ENCODE results near the gene XBP1.

XBP1 gene

DNA sequence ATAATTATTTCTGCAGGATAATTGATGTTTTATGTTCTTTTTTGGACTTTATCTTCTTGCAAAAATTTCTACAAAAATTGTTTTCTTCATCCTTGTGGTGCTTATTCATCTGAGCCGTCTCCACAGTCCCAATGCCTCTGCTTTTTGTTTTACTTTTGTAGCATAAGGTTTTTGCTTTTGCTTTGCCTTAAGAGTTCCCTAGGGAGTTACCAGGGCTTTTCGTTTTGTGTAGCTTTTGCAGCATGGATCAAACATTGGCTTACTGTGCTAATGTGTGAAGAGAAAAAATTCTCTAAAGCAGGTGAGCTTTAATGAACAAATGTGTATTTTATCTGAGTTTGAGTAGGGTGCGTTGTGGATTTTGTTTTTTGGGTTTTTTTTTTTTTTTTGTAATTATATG, 11.8 kb downstream of the XBP1 start:
- TF ChIP-seq MAX (IDR thresholded peaks at IDR 0.05; ENCODE audit: low read depth, low read length): no peak
- TF ChIP-seq MYC (IDR thresholded peaks at IDR 0.05; ENCODE audit: low read depth, low read length): no peak
- TF ChIP-seq, protein P1, sequence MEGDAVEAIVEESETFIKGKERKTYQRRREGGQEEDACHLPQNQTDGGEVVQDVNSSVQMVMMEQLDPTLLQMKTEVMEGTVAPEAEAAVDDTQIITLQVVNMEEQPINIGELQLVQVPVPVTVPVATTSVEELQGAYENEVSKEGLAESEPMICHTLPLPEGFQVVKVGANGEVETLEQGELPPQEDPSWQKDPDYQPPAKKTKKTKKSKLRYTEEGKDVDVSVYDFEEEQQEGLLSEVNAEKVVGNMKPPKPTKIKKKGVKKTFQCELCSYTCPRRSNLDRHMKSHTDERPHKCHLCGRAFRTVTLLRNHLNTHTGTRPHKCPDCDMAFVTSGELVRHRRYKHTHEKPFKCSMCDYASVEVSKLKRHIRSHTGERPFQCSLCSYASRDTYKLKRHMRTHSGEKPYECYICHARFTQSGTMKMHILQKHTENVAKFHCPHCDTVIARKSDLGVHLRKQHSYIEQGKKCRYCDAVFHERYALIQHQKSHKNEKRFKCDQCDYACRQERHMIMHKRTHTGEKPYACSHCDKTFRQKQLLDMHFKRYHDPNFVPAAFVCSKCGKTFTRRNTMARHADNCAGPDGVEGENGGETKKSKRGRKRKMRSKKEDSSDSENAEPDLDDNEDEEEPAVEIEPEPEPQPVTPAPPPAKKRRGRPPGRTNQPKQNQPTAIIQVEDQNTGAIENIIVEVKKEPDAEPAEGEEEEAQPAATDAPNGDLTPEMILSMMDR (IDR thresholded peaks at IDR 0.05; ENCODE audit: low read depth, low read length): no peak
- TF ChIP-seq POLR2A (IDR thresholded peaks at IDR 0.05; ENCODE audit: extremely low read depth, insufficient read length): no peak
- H3K4me3 ChIP-seq (ENCODE audit: low read depth, low read length): no peak overlapping the region
- DNase-seq (ENCODE audit: low read depth): no peak

- H3K4me3 ChIP-seq (ENCODE audit: low read depth, low read length): no peak overlapping the region
- DNase-seq (ENCODE audit: low read depth): no peak
- no peak for TF ChIP-seq MAX (IDR thresholded peaks at IDR 0.05; ENCODE audit: low read depth, low read length)
- TF ChIP-seq, protein P1 (IDR thresholded peaks at IDR 0.05; ENCODE audit: low read depth, low read length): no peak
- TF ChIP-seq MYC (IDR thresholded peaks at IDR 0.05; ENCODE audit: low read depth, low read length): no peak
- TF ChIP-seq POLR2A (IDR thresholded peaks at IDR 0.05; ENCODE audit: extremely low read depth, insufficient read length): no peak
Observed at GRCh38 chr22:28783786-28784671, 16.3 kb downstream of the XBP1 start.

DNA sequence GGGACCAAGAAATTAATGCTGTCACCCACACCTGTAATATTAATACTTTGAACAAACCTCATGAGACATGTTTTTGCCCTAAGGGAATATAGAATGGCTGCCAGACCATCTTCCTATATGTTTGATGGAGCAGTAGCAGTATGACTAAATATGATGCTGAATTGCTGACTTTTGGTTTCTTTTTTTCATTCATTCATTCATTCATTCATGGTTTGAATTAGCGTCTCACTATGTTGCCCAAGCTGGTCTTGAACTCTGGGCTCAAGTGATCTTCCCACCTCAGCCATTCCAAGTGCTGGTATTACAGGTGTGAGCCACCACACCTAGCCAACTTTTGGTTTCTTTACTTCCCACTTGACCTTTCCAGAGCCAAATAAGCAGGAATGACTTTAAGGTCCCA, 20.1 kb downstream of the XBP1 start:
- TF ChIP-seq MYC (IDR thresholded peaks at IDR 0.05; ENCODE audit: low read depth, low read length) (no peak), MAX (IDR thresholded peaks at IDR 0.05; ENCODE audit: low read depth, low read length) (no peak), POLR2A (IDR thresholded peaks at IDR 0.05; ENCODE audit: extremely low read depth, insufficient read length) (no peak)
- TF ChIP-seq, protein P1 (IDR thresholded peaks at IDR 0.05; ENCODE audit: low read depth, low read length): no peak
- H3K4me3 ChIP-seq (ENCODE audit: low read depth, low read length): no peak overlapping the region
- no peak for DNase-seq (ENCODE audit: low read depth)

DNA sequence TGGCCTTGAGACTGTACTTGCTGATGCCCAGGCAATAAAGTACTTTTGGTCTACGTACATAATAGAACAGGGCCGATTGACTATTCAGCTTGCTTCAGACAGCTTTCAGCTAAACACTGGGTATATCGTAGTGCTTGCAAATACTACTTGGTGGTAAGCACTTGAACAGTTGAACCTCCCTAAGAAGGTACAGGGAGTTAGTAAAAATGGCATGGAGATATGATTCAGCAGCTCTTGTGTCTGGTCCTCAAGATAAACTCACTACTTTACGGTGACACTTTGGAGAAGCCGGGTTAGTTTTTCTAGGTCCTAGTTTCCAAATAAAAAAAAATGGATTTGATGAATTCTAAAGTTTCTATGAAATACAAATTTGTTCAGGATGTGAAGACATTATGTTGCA, 20.5 kb downstream of the XBP1 start:
- TF ChIP-seq, protein P1 (IDR thresholded peaks at IDR 0.05; ENCODE audit: low read depth, low read length): no peak
- no peak for TF ChIP-seq MYC (IDR thresholded peaks at IDR 0.05; ENCODE audit: low read depth, low read length)
- TF ChIP-seq MAX (IDR thresholded peaks at IDR 0.05; ENCODE audit: low read depth, low read length): no peak
- TF ChIP-seq POLR2A (IDR thresholded peaks at IDR 0.05; ENCODE audit: extremely low read depth, insufficient read length): no peak
- H3K4me3 ChIP-seq (ENCODE audit: low read depth, low read length): no peak overlapping the region
- DNase-seq (ENCODE audit: low read depth): no peak

DNA sequence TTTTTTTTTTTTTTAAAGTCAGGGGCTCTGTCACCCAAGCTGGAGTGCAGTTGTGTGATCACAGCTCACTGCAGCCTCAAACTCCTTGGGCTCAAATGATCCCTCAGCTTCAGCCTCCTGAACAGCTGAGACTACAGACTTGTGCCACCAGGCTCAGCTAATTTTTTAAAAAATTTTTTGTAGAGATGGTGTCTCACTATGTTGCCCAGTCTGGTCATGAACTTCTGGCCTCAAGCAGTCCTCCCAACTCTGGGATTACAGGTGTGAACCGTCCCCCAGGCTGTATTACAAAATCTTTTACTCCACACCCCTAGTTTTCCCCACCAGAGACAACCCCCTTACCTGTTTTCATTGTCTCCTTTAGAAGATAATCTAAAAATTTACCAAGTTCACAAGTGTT, 26.0 kb downstream of the XBP1 start:
- no peak for DNase-seq (ENCODE audit: low read depth)
- no peak overlapping the region for H3K4me3 ChIP-seq (ENCODE audit: low read depth, low read length)
- TF ChIP-seq POLR2A (IDR thresholded peaks at IDR 0.05; ENCODE audit: extremely low read depth, insufficient read length) (no peak), MAX (IDR thresholded peaks at IDR 0.05; ENCODE audit: low read depth, low read length) (no peak), MYC (IDR thresholded peaks at IDR 0.05; ENCODE audit: low read depth, low read length) (no peak)
- TF ChIP-seq, protein P1 (IDR thresholded peaks at IDR 0.05; ENCODE audit: low read depth, low read length): no peak

Measured in NB4 (cell line).